Aorta (tissue), 5 donors: ENCODE data around the gene SLC16A2. TPM values are rescaled to one million over a fixed set of nuclear protein-coding genes. Genes with fewer than 3 reads are reported as not detected.
"Not testable (repeated sequence)": the region's sequence is repeated elsewhere in the genome, so short reads cannot be mapped to it uniquely, and the experiment has no call there.

Experiments
- ATAC-seq: fragments of 200-7000 bp; cut with Tn5 transposase; one replicate; pipeline ENCODE4 v1.9.1; 2022; ENCODE audit warnings: moderate library complexity; ENCODE audit not compliant: low FRiP score
- DNase-seq, 2 donors: peaks; one replicate each; pipeline ENCODE4 v3.0.0-alpha.2; 2020
- H3K27ac ChIP-seq, 2 donors: one replicate each; pipeline ENCODE4 v1.5.1; 2013; ENCODE audit warnings: low read length in 2 of 2, mild to moderate bottlenecking in 2 of 2, moderate library complexity in 2 of 2, control low read depth in 1 of 2, inconsistent platforms in 1 of 2, low read depth in 1 of 2
- H3K27me3 ChIP-seq, 2 donors: one replicate each; pipeline ENCODE4 v1.6.1; 2013; ENCODE audit warnings: control low read depth in 1 of 2, low read length in 1 of 2, mild to moderate bottlenecking in 1 of 2, moderate library complexity in 1 of 2; ENCODE audit not compliant: insufficient read depth in 2 of 2, control insufficient read depth in 1 of 2
- H3K36me3 ChIP-seq, 2 donors: one replicate each; pipeline ENCODE4 v1.6.1; 2013; ENCODE audit warnings: control low read depth in 1 of 2, low read length in 1 of 2, mild to moderate bottlenecking in 1 of 2; ENCODE audit not compliant: insufficient read depth in 2 of 2, control insufficient read depth in 1 of 2
- H3K4me1 ChIP-seq, 2 donors: one replicate each; pipeline ENCODE4 v1.6.1; 2013; ENCODE audit warnings: low read length in 2 of 2, control low read depth in 1 of 2, mild to moderate bottlenecking in 1 of 2, moderate library complexity in 1 of 2; ENCODE audit not compliant: insufficient read depth in 2 of 2, control insufficient read depth in 1 of 2
- H3K4me3 ChIP-seq, 2 donors: one replicate each; pipeline ENCODE4 v1.5.1; 2013; ENCODE audit warnings: low read length in 2 of 2, control low read depth in 1 of 2, mild to moderate bottlenecking in 1 of 2
- H3K9me3 ChIP-seq: one replicate; pipeline ENCODE4 v1.6.1; 2013; ENCODE audit warnings: mild to moderate bottlenecking, low read length; ENCODE audit not compliant: control insufficient read depth
- WGBS, 2 donors: extraction: QIAGEN DNeasy Blood & Tissue Kit; methylation state at CpG; one replicate each; pipeline ENCODE4 v1.1.7; 2013; 5-methylcytosine and 5-hydroxymethylcytosine counted together
- intact Hi-C, 2 donors: fragments of 100-400 bp; cut with DNase I; formaldehyde crosslinking; loops; one replicate each; pipeline versions ENCODE4 v1.14.2 to v1.15.0; 2022
- polyA plus RNA-seq, 2 donors: library from polyadenylated mRNA; stranded (reverse); fragments of 200-250 nt; gene quantifications; one replicate each; pipeline ENCODE4 v1.2.3, GENCODE V29; 2013
- total RNA-seq, 2 donors: library from RNA; stranded (reverse); fragmentation: NEBNext Ultra II Directional; extraction: Animal tissue kit (Norgen Biotek cat#: 25700); gene quantifications; one replicate each; pipeline ENCODE4 v1.2.1, GENCODE V29; 2021
- donor health status: healthy with polysubstance abuse.
- donor health status: Bipolar disorder and iron deficiency.
- donor health status: DM: no; HTN: no; CAD: no.
- donor health status: DM: no; HTN: no; CAD: no.
- donor health status: DM: yes; HTN: yes; CAD: no.

The SLC16A2 gene
- total and polyA plus RNA-seq, 4 donors = 1.6 to 30.6 (median 10.1) TPM

DNA sequence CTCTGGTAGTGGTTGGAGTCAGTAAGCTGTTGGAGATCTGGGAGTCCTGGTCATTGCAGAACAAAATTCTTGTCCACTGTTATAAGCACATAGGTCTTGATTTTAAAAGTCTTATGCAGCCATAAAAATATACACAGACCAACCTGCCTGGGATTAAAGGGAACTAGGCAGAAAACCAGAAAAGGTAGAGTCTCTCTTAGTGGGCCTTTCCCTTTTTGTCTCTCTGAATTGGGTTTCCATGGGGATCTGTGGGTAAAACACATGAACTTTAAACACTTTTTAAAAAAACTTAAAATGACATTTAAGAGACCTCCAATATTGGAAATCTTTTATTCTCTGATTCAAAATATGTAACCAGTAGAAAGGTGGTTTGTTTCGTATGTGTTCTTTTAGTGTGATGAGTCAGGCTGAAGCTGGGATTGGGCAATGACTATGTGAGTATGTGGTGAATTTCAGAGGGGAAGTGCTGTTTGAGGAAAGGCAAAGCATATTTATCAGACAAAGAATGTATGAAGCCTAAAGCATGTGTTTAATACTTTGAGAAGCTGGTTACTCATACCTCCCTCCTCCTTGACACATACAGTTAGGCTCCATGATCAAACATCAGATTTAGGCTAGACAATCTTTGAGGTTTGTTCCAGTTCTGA, 29.6 kb downstream of the SLC16A2 start:
- Histone ChIP-seq H3K9me3 (no peaks in the 10 kb centered on the region), H3K4me3 (no peak overlapping the region), H3K36me3 (no peaks in the 10 kb centered on the region), H3K27me3 (no peaks in the 10 kb centered on the region), H3K4me1 (no peaks in the 10 kb centered on the region), H3K27ac (no peak overlapping the region)
- DNase-seq = no peak
- intact Hi-C loops = no loop called here
- 27 to 48% methylated on average over 1 of the region's 1 CpG for whole genome bisulfite sequencing, 2 donors
- ATAC-seq = no peak

- no peak for ATAC-seq
- no peaks in the 10 kb centered on the region for H3K27me3 ChIP-seq
- H3K36me3 ChIP-seq = no peaks in the 10 kb centered on the region
- no peak overlapping the region for H3K4me3 ChIP-seq
- no peak overlapping the region for H3K27ac ChIP-seq
- no peaks in the 10 kb centered on the region for H3K9me3 ChIP-seq
- H3K4me1 ChIP-seq = no peaks in the 10 kb centered on the region
- WGBS, 2 donors = 63 to 91% methylated on average over 5 of the region's 5 CpGs
- no peak for DNase-seq
- intact Hi-C loops = no loop called here
Observed at GRCh38 chrX:74451450-74452198, 30.3 kb downstream of the SLC16A2 start.

DNA sequence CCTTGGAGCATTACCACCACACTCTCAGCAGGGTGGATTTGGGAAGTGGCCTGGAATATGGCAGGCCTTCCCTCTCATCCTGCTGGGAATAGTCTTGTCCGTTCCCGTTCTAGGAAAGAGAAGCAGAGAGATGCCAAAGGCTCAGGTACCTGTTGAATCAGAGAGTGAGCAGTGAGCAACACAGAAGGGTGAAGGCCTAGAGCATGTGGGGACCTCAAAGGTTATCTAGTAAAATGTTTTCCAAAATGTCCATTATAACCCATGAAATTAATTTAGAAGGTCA, 30.8 kb downstream of the SLC16A2 start:
- intact Hi-C loops = no loop called here
- no peak for ATAC-seq
- no peaks in the 10 kb centered on the region for H3K36me3 ChIP-seq
- WGBS, 2 donors = 88 to 92% methylated on average over 2 of the region's 2 CpGs
- no peak overlapping the region for H3K27ac ChIP-seq
- no peak overlapping the region for H3K4me3 ChIP-seq
- H3K27me3 ChIP-seq = no peaks in the 10 kb centered on the region
- H3K4me1 ChIP-seq = no peaks in the 10 kb centered on the region
- DNase-seq = no peak
- no peaks in the 10 kb centered on the region for H3K9me3 ChIP-seq

GRCh38 chrX:74453178-74453577, 31.9 kb downstream of the SLC16A2 start:
- Histone ChIP-seq H3K27me3 (no peaks in the 10 kb centered on the region), H3K27ac (no peak overlapping the region), H3K4me1 (no peaks in the 10 kb centered on the region), H3K9me3 (no peaks in the 10 kb centered on the region), H3K4me3 (no peak overlapping the region), H3K36me3 (no peaks in the 10 kb centered on the region)
- ATAC-seq = no peak
- intact Hi-C loops = no loop called here
- DNase-seq = no peak
- WGBS, 2 donors = 79 to 94% methylated on average over 7 of the region's 7 CpGs

DNA sequence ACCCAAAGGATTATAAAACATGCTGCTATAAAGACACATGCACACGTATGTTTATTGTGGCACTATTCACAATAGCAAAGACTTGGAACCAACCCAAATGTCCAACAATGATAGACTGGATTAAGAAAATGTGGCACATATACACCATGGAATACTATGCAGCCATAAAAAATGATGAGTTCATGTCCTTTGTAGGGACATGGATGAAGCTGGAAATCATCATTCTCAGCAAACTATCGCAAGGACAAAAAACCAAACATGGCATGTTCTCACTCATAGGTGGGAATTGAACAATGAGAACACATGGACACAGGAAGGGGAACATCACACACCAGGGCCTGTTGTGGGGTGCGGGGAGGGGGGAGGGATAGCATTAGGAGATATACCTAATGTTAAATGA, 32.9 kb downstream of the SLC16A2 start:
- H3K4me1 ChIP-seq, H3K27me3 ChIP-seq, H3K27ac ChIP-seq, ATAC-seq, H3K36me3 ChIP-seq, DNase-seq, H3K4me3 ChIP-seq, H3K9me3 ChIP-seq, intact Hi-C loops: not testable (repeated sequence)
- 95 to 98% methylated on average over 2 of the region's 3 CpGs for WGBS, 2 donors

GRCh38 chrX:74458736-74459135, 37.4 kb downstream of the SLC16A2 start:
- no peaks in the 10 kb centered on the region for H3K36me3 ChIP-seq
- H3K9me3 ChIP-seq = no peaks in the 10 kb centered on the region
- H3K4me3 ChIP-seq = no peak overlapping the region
- DNase-seq = no peak
- intact Hi-C loops = no loop called here
- no peaks in the 10 kb centered on the region for H3K4me1 ChIP-seq
- no peak overlapping the region for H3K27ac ChIP-seq
- H3K27me3 ChIP-seq = no peaks in the 10 kb centered on the region
- WGBS, 2 donors = 5% methylated on average over 1 of the region's 1 CpG
- ATAC-seq = no peak

DNA sequence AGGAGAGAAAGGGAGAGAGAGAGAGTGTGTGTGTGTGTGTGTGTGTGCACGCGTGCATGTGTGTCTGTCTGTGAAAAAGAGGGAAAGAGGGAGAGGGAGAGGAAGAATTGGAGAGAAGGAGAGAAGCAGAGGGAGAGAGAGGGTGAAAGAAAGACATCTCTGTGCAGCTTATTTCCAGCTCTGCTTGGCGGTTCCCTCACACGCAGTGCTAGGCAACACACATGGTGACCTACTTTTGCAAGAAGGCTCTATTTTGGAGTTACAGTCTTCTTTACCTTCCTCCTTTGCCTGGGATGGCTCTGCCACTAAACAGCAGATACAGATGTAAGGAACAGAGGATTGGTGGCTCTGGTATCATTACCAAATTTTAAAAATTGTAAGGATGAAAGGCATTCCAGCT, 40.1 kb downstream of the SLC16A2 start:
- Histone ChIP-seq H3K9me3 (no peaks in the 10 kb centered on the region), H3K4me1 (no peaks in the 10 kb centered on the region), H3K36me3 (no peaks in the 10 kb centered on the region), H3K27ac (no peak overlapping the region), H3K27me3 (no peaks in the 10 kb centered on the region), H3K4me3 (no peak overlapping the region)
- ATAC-seq (no peak), DNase-seq (no peak)
- 55 to 78% methylated on average over 4 of the region's 4 CpGs for WGBS, 2 donors
- intact Hi-C loops = loop anchor here in 1 of 2 donors (10.0 kb wide), 1 partner anchor 77 kb away; no protein-coding TSS in a partner anchor

- WGBS, 2 donors = 80 to 94% methylated on average over 1 of the region's 1 CpG
- H3K36me3 ChIP-seq = no peaks in the 10 kb centered on the region
- intact Hi-C loops = loop anchor here in 1 of 2 donors (10.0 kb wide), 1 partner anchor 80 kb away; no protein-coding TSS in a partner anchor
Observed at GRCh38 chrX:74464722-74465121, 43.4 kb downstream of the SLC16A2 start.

DNA sequence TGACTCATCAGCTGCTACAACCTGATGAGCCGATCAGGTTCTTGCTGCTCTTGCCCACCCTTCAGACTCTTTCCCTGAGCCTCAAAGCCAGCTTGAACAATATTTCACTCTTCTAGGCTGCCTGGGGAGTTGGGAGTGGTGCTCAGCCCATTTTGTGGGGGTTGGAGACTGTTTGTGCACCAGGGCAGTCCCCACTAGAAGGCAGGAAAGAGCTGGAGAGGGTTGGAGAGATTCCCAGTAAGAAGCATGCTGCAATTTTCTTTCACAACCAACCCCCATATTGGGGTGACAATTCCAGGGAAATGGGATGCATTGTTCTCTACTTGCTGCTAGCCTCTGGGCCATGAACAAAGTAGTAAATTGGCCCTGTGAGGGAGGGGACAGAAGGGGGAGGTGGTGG, 44.1 kb downstream of the SLC16A2 start:
- H3K4me3 ChIP-seq = no peak overlapping the region
- ATAC-seq = no peak
- DNase-seq = no peak
- H3K4me1 ChIP-seq = no peaks in the 10 kb centered on the region
- no peaks in the 10 kb centered on the region for H3K36me3 ChIP-seq
- WGBS, 2 donors = 87 to 95% methylated on average over 1 of the region's 1 CpG
- H3K9me3 ChIP-seq = no peaks in the 10 kb centered on the region
- intact Hi-C loops = loop anchor here in 1 of 2 donors (10.0 kb wide), 1 partner anchor 81 kb away; no protein-coding TSS in a partner anchor
- no peak overlapping the region for H3K27ac ChIP-seq
- H3K27me3 ChIP-seq = no peaks in the 10 kb centered on the region

More at GRCh38 chrX:74464722-74465121, 43.4 kb downstream of the SLC16A2 start:
- Histone ChIP-seq H3K4me3 (no peak overlapping the region), H3K27me3 (no peaks in the 10 kb centered on the region), H3K9me3 (no peaks in the 10 kb centered on the region), H3K4me1 (no peaks in the 10 kb centered on the region), H3K27ac (no peak overlapping the region)
- ATAC-seq = no peak
- DNase-seq = no peak
